Mesenchymal stem cell (in vitro differentiated cells and primary cell): Measurements from ENCODE around the gene PLCG2.
A peak's percentile ranks its signal among the peaks of the same experiment; 100 is the strongest.

Source experiments
- DNase-seq: peaks from one replicate; pipeline ENCODE4 v3.0.0-alpha.2; 2013
- H2AFZ ChIP-seq: one replicate; pipeline ENCODE4 v1.6.1; 2013; ENCODE audit warnings: low read depth, mild to moderate bottlenecking, control low read depth, inconsistent platforms, low read length, moderate library complexity
- H2AK5ac ChIP-seq: 2 replicates; pipeline ENCODE4 v1.6.1; 2013; ENCODE audit warnings: low read length, moderate library complexity, mild to moderate bottlenecking, inconsistent platforms; ENCODE audit not compliant: severe bottlenecking
- H2BK120ac ChIP-seq: one replicate; pipeline ENCODE4 v1.6.1; 2013; ENCODE audit warnings: low read depth, mild to moderate bottlenecking, inconsistent platforms, low read length, moderate library complexity
- H2BK12ac ChIP-seq, 2 experiments: one replicate each; pipeline ENCODE4 v1.6.1; 2013; ENCODE audit warnings: inconsistent platforms in 2 of 2, low read length in 2 of 2, mild to moderate bottlenecking in 2 of 2, moderate library complexity in 2 of 2, control low read depth in 1 of 2
- H2BK15ac ChIP-seq: one replicate; pipeline ENCODE4 v1.6.1; 2013; ENCODE audit warnings: mild to moderate bottlenecking, low read depth, inconsistent platforms; ENCODE audit not compliant: poor library complexity, severe bottlenecking
- H2BK5ac ChIP-seq: 2 replicates; pipeline ENCODE4 v1.6.1; 2013; ENCODE audit warnings: low read depth, mild to moderate bottlenecking, low read length, control low read depth, inconsistent platforms; ENCODE audit not compliant: poor library complexity, severe bottlenecking
- H3K14ac ChIP-seq, 2 experiments: one replicate each; pipeline ENCODE4 v1.6.1; 2013; ENCODE audit warnings: inconsistent platforms in 2 of 2, low read length in 2 of 2, control low read depth in 1 of 2, mild to moderate bottlenecking in 1 of 2, moderate library complexity in 1 of 2
- H3K18ac ChIP-seq, 2 experiments: one replicate each; pipeline ENCODE4 v1.6.1; 2013; ENCODE audit warnings: inconsistent platforms in 2 of 2, low read length in 2 of 2, control low read depth in 1 of 2, low read depth in 1 of 2, mild to moderate bottlenecking in 1 of 2
- H3K23ac ChIP-seq, 2 experiments: one replicate each; pipeline ENCODE4 v1.6.1; 2013; ENCODE audit warnings: inconsistent platforms in 2 of 2, low read length in 2 of 2, mild to moderate bottlenecking in 2 of 2, moderate library complexity in 2 of 2, control low read depth in 1 of 2
- H3K27ac ChIP-seq: 2 replicates; pipeline ENCODE4 v1.5.1; 2013; ENCODE audit warnings: mild to moderate bottlenecking, moderate library complexity, low read length, control low read depth, inconsistent platforms; ENCODE audit not compliant: poor library complexity, severe bottlenecking
- H3K27me3 ChIP-seq, 2 experiments: 2 replicates each; pipeline versions ENCODE4 v1.6.1 to v1.7.0; 2013; ENCODE audit warnings: low read length in 2 of 2, mild to moderate bottlenecking in 2 of 2, moderate library complexity in 2 of 2, control low read depth in 1 of 2, inconsistent platforms in 1 of 2; ENCODE audit not compliant: control insufficient read depth in 1 of 2, insufficient read depth in 1 of 2
- H3K36me3 ChIP-seq, 2 experiments: 2 replicates each; pipeline versions ENCODE4 v1.6.1 to v1.7.0; 2013; ENCODE audit warnings: low read length in 2 of 2, control low read depth in 1 of 2, inconsistent platforms in 1 of 2, low read depth in 1 of 2, mild to moderate bottlenecking in 1 of 2; ENCODE audit not compliant: insufficient read depth in 2 of 2, control insufficient read depth in 1 of 2
- H3K4ac ChIP-seq, 2 experiments: one replicate each; pipeline ENCODE4 v1.6.1; 2013; ENCODE audit warnings: inconsistent platforms in 2 of 2, low read length in 2 of 2, mild to moderate bottlenecking in 2 of 2, moderate library complexity in 2 of 2, control low read depth in 1 of 2, low read depth in 1 of 2
- H3K4me1 ChIP-seq: 2 replicates; pipeline ENCODE4 v1.6.1; 2013; ENCODE audit warnings: low read depth, low read length, control low read depth; ENCODE audit not compliant: control insufficient read depth, insufficient read depth
- H3K4me2 ChIP-seq: 2 replicates; pipeline ENCODE4 v1.6.1; 2013; ENCODE audit warnings: low read length, mild to moderate bottlenecking, inconsistent platforms; ENCODE audit not compliant: poor library complexity, severe bottlenecking
- H3K4me3 ChIP-seq, 2 experiments: 2 replicates each; pipeline versions ENCODE4 v1.5.1 to v1.7.0; 2013; ENCODE audit warnings: low read length in 2 of 2, mild to moderate bottlenecking in 2 of 2, control low read depth in 1 of 2, low read depth in 1 of 2; ENCODE audit not compliant: insufficient read depth in 1 of 2
- H3K79me1 ChIP-seq: replicated peaks from 2 replicates; pipeline ENCODE4 v1.6.1; 2013; ENCODE audit warnings: mild to moderate bottlenecking, control low read depth, low read length, inconsistent platforms; ENCODE audit not compliant: poor library complexity, severe bottlenecking
- H3K9ac ChIP-seq: 2 replicates; pipeline ENCODE4 v1.7.0; 2013; ENCODE audit warnings: mild to moderate bottlenecking, low read length, moderate library complexity
- H3K9me3 ChIP-seq: 2 replicates; pipeline ENCODE4 v1.7.0; 2013; ENCODE audit warnings: mild to moderate bottlenecking, low read length; ENCODE audit not compliant: control insufficient read depth
- H4K8ac ChIP-seq: one replicate; pipeline ENCODE4 v1.6.1; 2013; ENCODE audit warnings: inconsistent platforms, mild to moderate bottlenecking, low read length, moderate library complexity
- H4K91ac ChIP-seq: one replicate; pipeline ENCODE4 v1.6.1; 2013; ENCODE audit warnings: mild to moderate bottlenecking, low read length, inconsistent platforms
- WGBS: methylation state at CpG from one replicate; pipeline ENCODE4 v1.1.7; 2013; ENCODE audit warnings: mixed read lengths; 5-methylcytosine and 5-hydroxymethylcytosine counted together

The PLCG2 gene

GRCh38 chr16:81864646-81865382 is 85.7 kb downstream of the PLCG2 start:
- Histone ChIP-seq H3K9me3 (no peaks in the 10 kb centered on the region), H4K8ac (no peak overlapping the region), H2BK12ac (no peak overlapping the region), H3K4ac (no peak overlapping the region), H3K4me1 (no peaks in the 10 kb centered on the region), H2AK5ac (no peak overlapping the region), H2BK15ac (no peak overlapping the region), H2BK120ac (no peak overlapping the region), H3K23ac (no peak overlapping the region), H3K4me2 (no peak overlapping the region), H3K27me3 (peaks cover 37% of the 10 kb centered on the region in 2 experiments), H3K79me1 (no peaks in the 10 kb centered on the region), H3K36me3 (no peaks in the 10 kb centered on the region), H2AFZ (no peak overlapping the region), H3K14ac (peak overlapping the region in 1 of 2 experiments; percentile 35), H3K18ac (no peak overlapping the region), H2BK5ac (no peak overlapping the region), H4K91ac (no peak overlapping the region), H3K9ac (no peak overlapping the region), H3K27ac (no peak overlapping the region), H3K4me3 (no peak overlapping the region)
- no peak for DNase-seq
- WGBS = 73% methylated on average over 13 of the region's 14 CpGs

DNA sequence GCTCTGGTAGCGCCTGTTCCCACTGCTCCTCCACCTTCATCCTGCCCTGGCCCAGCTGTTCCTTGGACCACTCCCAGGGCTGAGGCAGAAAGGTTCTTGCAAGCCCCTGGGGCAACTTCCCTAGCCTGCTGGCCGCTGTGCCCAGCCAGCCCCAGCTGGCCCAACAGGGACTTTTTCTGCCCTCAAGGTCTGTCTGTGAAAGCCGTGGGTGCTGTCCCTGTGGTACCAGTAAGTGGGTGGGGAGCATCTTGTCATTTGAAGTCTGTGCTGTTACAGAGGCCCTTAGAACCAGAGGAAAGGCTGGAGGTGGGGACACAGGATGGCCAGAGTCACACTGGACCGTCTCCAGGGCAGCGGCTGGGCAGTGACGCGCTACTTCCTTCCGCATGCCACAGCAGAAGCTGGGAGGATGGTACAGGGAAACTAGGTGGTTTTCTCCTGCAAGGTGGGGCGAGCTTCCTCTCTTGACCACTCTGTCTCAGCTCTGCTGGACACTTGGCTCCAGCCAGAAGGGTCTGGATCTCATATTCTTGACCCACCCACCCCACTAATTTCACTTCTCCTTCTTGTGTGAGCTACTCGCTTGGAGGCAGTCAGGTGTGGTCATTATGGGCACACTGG is 87.8 kb downstream of the PLCG2 start:
- no peak overlapping the region for H3K4ac ChIP-seq
- H3K4me2 ChIP-seq = no peak overlapping the region
- H3K27me3 ChIP-seq = peaks cover 30 to 38% of the 10 kb centered on the region in 2 experiments
- no peak overlapping the region for H3K4me3 ChIP-seq
- no peaks in the 10 kb centered on the region for H3K36me3 ChIP-seq
- H2BK5ac ChIP-seq = no peak overlapping the region
- H3K18ac ChIP-seq = no peak overlapping the region
- no peak for DNase-seq
- 78% methylated on average over 9 of the region's 10 CpGs for WGBS
- no peaks in the 10 kb centered on the region for H3K9me3 ChIP-seq
- H2BK15ac ChIP-seq = no peak overlapping the region
- no peak overlapping the region for H3K27ac ChIP-seq
- no peak overlapping the region for H3K23ac ChIP-seq
- H4K91ac ChIP-seq = no peak overlapping the region
- no peaks in the 10 kb centered on the region for H3K79me1 ChIP-seq
- H2AFZ ChIP-seq = no peak overlapping the region
- H2BK12ac ChIP-seq = no peak overlapping the region
- H3K4me1 ChIP-seq = no peaks in the 10 kb centered on the region
- no peak overlapping the region for H3K14ac ChIP-seq
- H2AK5ac ChIP-seq = no peak overlapping the region
- no peak overlapping the region for H2BK120ac ChIP-seq
- H3K9ac ChIP-seq = no peak overlapping the region
- H4K8ac ChIP-seq = no peak overlapping the region

DNA sequence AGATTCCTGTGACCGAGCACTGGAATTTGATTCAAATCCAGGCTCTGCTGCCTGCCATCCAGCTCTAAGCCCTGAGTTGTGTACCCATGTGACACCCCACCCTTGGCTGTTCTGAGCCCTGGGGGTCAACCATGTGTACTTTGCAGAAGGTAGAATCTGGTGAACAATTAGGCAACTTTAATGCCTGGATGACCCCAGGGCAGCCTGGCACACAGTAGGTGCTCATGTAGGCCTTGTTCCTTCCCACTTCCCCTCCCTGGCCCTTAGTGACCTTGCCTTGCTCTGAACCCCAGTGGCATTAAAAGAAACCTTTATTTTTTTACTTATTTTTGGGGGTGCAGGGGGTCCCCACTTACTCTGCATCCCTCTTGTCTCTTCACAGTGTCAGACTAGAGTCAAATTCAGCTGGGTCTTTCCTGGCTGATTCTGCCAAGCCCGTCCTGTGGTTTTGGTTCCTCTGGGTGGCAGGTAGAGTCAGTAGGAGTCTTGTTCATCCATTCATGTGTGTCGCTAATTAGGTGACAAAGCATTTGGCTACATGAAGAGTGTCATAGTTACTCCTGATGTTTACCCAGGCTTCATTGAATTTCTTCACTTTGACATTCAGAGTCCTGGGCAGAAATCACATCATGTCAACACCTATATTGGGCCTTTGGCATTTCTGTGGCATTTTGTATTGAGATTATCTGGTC is 89.1 kb downstream of the PLCG2 start:
- Histone ChIP-seq H2BK120ac (no peak overlapping the region), H3K23ac (no peak overlapping the region), H2BK5ac (no peak overlapping the region), H3K4me2 (no peak overlapping the region), H3K4me1 (no peaks in the 10 kb centered on the region), H4K91ac (no peak overlapping the region), H4K8ac (no peak overlapping the region), H3K9me3 (no peaks in the 10 kb centered on the region), H2AFZ (no peak overlapping the region), H3K79me1 (no peaks in the 10 kb centered on the region), H2AK5ac (no peak overlapping the region), H3K36me3 (no peaks in the 10 kb centered on the region), H3K27ac (no peak overlapping the region), H3K27me3 (peaks cover 31 to 41% of the 10 kb centered on the region in 2 experiments), H3K14ac (no peak overlapping the region), H3K9ac (no peak overlapping the region), H3K18ac (no peak overlapping the region), H3K4me3 (no peak overlapping the region), H3K4ac (no peak overlapping the region), H2BK12ac (no peak overlapping the region), H2BK15ac (no peak overlapping the region)
- no peak for DNase-seq
- WGBS = 100% methylated on average over 3 of the region's 3 CpGs

DNA sequence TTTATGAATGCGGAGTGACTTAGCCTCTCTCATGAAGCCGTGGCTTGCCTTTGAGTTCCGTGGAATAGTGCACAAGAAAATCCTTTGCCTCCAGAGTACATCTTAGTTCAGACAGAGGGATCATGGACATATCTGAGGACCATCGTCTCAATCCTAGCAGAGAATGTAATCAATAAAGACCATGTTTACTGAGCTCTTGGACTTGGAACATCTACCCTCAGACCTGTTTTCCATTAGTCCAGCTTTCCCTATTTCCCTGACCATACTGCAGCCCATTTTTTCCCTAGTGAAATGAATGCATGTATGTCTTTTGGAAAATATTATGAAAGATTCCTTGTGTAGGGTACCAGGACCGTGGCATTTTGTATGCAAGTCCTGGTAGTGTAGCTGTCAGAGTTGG is 90.2 kb downstream of the PLCG2 start:
- no peak overlapping the region for H2AFZ ChIP-seq
- no peak overlapping the region for H4K8ac ChIP-seq
- H4K91ac ChIP-seq = no peak overlapping the region
- DNase-seq = no peak
- no peak overlapping the region for H3K27ac ChIP-seq
- no peak overlapping the region for H3K4ac ChIP-seq
- H3K18ac ChIP-seq = no peak overlapping the region
- 90% methylated on average over 4 of the region's 5 CpGs for WGBS
- no peak overlapping the region for H2BK5ac ChIP-seq
- no peaks in the 10 kb centered on the region for H3K79me1 ChIP-seq
- H3K4me3 ChIP-seq = no peak overlapping the region
- no peak overlapping the region for H3K14ac ChIP-seq
- no peak overlapping the region for H2BK12ac ChIP-seq
- no peak overlapping the region for H2AK5ac ChIP-seq
- H3K4me1 ChIP-seq = no peaks in the 10 kb centered on the region
- peaks cover 19 to 30% of the 10 kb centered on the region in 2 experiments for H3K27me3 ChIP-seq
- H3K23ac ChIP-seq = no peak overlapping the region
- H3K36me3 ChIP-seq = no peaks in the 10 kb centered on the region
- H3K9me3 ChIP-seq = no peaks in the 10 kb centered on the region
- H3K9ac ChIP-seq = no peak overlapping the region
- no peak overlapping the region for H3K4me2 ChIP-seq
- no peak overlapping the region for H2BK120ac ChIP-seq
- no peak overlapping the region for H2BK15ac ChIP-seq
